Measurements from ENCODE around the gene RBM4. TPM values are rescaled to one million over a fixed set of nuclear protein-coding genes. Genes with fewer than 3 reads are reported as not detected.

Gene RBM4
- total and polyA plus RNA-seq, 9 of the 15 experiments (the other 6 are each of a cell fraction or from before 2014, with no cell fraction given): 81.6 to 233 (median 122) TPM

DNA sequence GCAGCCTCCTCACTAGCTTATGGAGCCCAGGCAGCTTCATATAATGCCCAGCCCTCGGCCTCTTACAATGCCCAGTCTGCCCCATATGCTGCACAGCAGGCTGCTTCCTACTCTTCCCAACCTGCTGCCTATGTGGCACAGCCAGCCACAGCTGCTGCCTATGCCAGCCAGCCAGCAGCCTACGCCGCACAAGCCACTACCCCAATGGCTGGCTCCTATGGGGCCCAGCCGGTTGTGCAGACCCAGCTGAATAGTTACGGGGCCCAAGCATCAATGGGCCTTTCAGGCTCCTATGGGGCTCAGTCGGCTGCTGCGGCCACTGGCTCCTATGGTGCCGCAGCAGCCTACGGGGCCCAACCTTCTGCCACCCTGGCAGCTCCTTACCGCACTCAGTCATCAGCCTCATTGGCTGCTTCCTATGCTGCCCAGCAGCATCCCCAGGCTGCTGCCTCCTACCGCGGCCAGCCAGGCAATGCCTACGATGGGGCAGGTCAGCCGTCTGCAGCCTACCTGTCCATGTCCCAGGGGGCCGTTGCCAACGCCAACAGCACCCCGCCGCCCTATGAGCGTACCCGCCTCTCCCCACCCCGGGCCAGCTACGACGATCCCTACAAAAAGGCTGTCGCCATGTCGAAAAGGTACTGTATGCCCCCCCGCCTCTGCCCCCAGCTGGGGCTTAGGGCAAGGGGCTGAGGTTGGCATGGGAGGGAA lies 13.3 kb upstream of the RBM4 start (continued):
- TF ChIP-seq AFF4 (CRISPR knock-in tag; IDR thresholded peaks at IDR 0.05) (no peak), POLR2G (IDR thresholded peaks at IDR 0.05; ENCODE audit: low read depth, low read length) (peak; percentile 64; the same call in 1 of the 2 replicates), ZNF830 (CRISPR knock-in tag; IDR thresholded peaks at IDR 0.05) (no peak), RERE (CRISPR knock-in tag; IDR thresholded peaks at IDR 0.05; ENCODE audit: borderline replicate concordance) (no peak), RBM22 (IDR thresholded peaks at IDR 0.05; ENCODE audit: low read depth, low read length, poor library complexity, severe bottlenecking) (peak; percentile 60), MYNN (IDR thresholded peaks at IDR 0.05) (0 out of 2 replicates have a peak, but pooled peaks have one; percentile 28), MYNN (CRISPR knock-in tag; IDR thresholded peaks at IDR 0.05) (no peak), NR4A1 (CRISPR knock-in tag; IDR thresholded peaks at IDR 0.05) (no peak), NR4A1 (tag; IDR thresholded peaks at IDR 0.05) (no peak), E2F6 (IDR thresholded peaks at IDR 0.05; ENCODE audit: borderline replicate concordance in 1 of 2, extremely low read depth in 1 of 2, insufficient read depth in 1 of 2, insufficient read length in 1 of 2, low read depth in 1 of 2, low read length in 1 of 2, poor library complexity in 1 of 2, severe bottlenecking in 1 of 2) (no peak), ELK1 (CRISPR knock-in tag; IDR thresholded peaks at IDR 0.05) (no peak), RBFOX2 (IDR thresholded peaks at IDR 0.05; ENCODE audit: low read depth, low read length) (peak; percentile 69), POLR2AphosphoS2 (IDR thresholded peaks at IDR 0.05; ENCODE audit: low read length) (0 out of 2 replicates have a peak, but pooled peaks have one; percentile 25)
